PC-3 (cell line): ENCODE measurements around the gene P2RY14. TPM values are rescaled to one million over a fixed set of nuclear protein-coding genes. Genes with fewer than 3 reads are reported as not detected.

Source experiments
- ATAC-seq: fragments of 200-7000 bp; cut with Tn5 transposase; 2 replicates; pipeline ENCODE4 v1.9.1; 2020; ENCODE audit warnings: mild to moderate bottlenecking, moderate library complexity
- BruUV-seq: library from RNA; stranded (reverse); fragments of 400-500 nt; replicated peaks from 2 replicates; lab custom pipeline; 2021; lab: Mats Ljungman, UMichigan
- CTCF ChIA-PET: fragments of 300-600 bp; sonication (Branson Sonifier 250); formaldehyde crosslinking; loops from one replicate; lab custom pipeline; 2022; ENCODE audit warnings: antibody characterized with exemption; lab: Charles Lee
- POLR2A ChIA-PET: fragments of 300-600 bp; sonication (Branson Sonifier 250); formaldehyde crosslinking; loops from one replicate; lab custom pipeline; 2022; ENCODE audit warnings: antibody characterized with exemption; ENCODE audit not compliant: unreplicated experiment; lab: Charles Lee
- DNase-seq: peaks from one replicate; pipeline ENCODE4 v3.0.0-alpha.2; 2015
- H2AFZ ChIP-seq: fragments of 300-600 bp; sonication (generic); 2 replicates; pipeline ENCODE4 v1.6.0; 2016; ENCODE audit warnings: antibody characterized with exemption, low read length
- H3F3A ChIP-seq: fragments of 300-600 bp; sonication (generic); one replicate; pipeline ENCODE4 v1.6.0; 2017; ENCODE audit warnings: antibody characterized with exemption, low read length, control low read depth, mild to moderate bottlenecking; ENCODE audit not compliant: unreplicated experiment
- H3K27ac ChIP-seq: fragments of 300-600 bp; sonication (generic); 2 replicates; pipeline ENCODE4 v1.5.1; 2016; ENCODE audit warnings: mild to moderate bottlenecking, low read length
- H3K27me3 ChIP-seq: fragments of 300-600 bp; sonication (generic); 2 replicates; pipeline ENCODE4 v1.6.1; 2016; ENCODE audit warnings: low read length, mixed read lengths
- H3K36me3 ChIP-seq: fragments of 300-600 bp; sonication (generic); 2 replicates; pipeline ENCODE4 v1.6.1; 2016; ENCODE audit warnings: low read depth, mixed run types, low read length, mixed read lengths
- H3K4me1 ChIP-seq: fragments of 300-600 bp; sonication (generic); 2 replicates; pipeline ENCODE4 v1.5.1; 2016; ENCODE audit warnings: low read length; ENCODE audit not compliant: insufficient read depth
- H3K4me2 ChIP-seq: fragments of 300-600 bp; sonication (generic); 2 replicates; pipeline ENCODE4 v1.6.0; 2016; ENCODE audit warnings: low read length
- H3K4me3 ChIP-seq: fragments of 300-600 bp; sonication (generic); 2 replicates; pipeline ENCODE4 v1.5.1; 2016; ENCODE audit warnings: mild to moderate bottlenecking, low read length, mixed read lengths
- H3K79me2 ChIP-seq: fragments of 300-600 bp; sonication (generic); 2 replicates; pipeline ENCODE4 v1.6.1; 2017; ENCODE audit warnings: low read length, mixed read lengths
- H3K9ac ChIP-seq: fragments of 300-600 bp; sonication (generic); 2 replicates; pipeline ENCODE4 v1.6.0; 2016; ENCODE audit warnings: mild to moderate bottlenecking, low read length
- H3K9me2 ChIP-seq: fragments of 300-600 bp; sonication (generic); replicated peaks from 2 replicates; pipeline ENCODE4 v1.6.1; 2016; ENCODE audit warnings: mixed run types, low read length, mixed read lengths
- H3K9me3 ChIP-seq: fragments of 300-600 bp; sonication (generic); 2 replicates; pipeline ENCODE4 v1.6.1; 2016; ENCODE audit warnings: low read length, mixed read lengths
- H4K20me1 ChIP-seq: fragments of 300-600 bp; sonication (generic); 2 replicates; pipeline ENCODE4 v1.6.1; 2016; ENCODE audit warnings: low read length, mixed read lengths
- CTCF ChIP-seq: fragments of 300-600 bp; sonication (generic); conservative IDR thresholded peaks from 2 replicates; pipeline ENCODE4 v1.5.1; 2017; ENCODE audit warnings: antibody characterized with exemption, low read depth, mild to moderate bottlenecking, low read length
- EZH2 ChIP-seq: fragments of 300-600 bp; sonication (generic); IDR thresholded peaks from one replicate; pipeline ENCODE4 v1.6.1; 2017; ENCODE audit warnings: antibody characterized with exemption, mild to moderate bottlenecking, low read length; ENCODE audit not compliant: unreplicated experiment
- EZH2phosphoT487 ChIP-seq: fragments of 300-600 bp; sonication (generic); IDR thresholded peaks from 2 replicates; pipeline ENCODE4 v1.6.1; 2018; ENCODE audit warnings: mild to moderate bottlenecking, antibody characterized with exemption, low read length, borderline replicate concordance
- intact Hi-C: fragments of 100-400 bp; cut with micrococcal nuclease; formaldehyde crosslinking; loops from 2 replicates; pipeline ENCODE4 v1.9.0; 2023
- total RNA-seq: library from RNA; depleted of rRNA; stranded (reverse); fragments of >200 nt; gene quantifications from 2 replicates; pipeline ENCODE4 v1.2.3, GENCODE V29; 2014

P2RY14 gene
- total RNA-seq, 1 experiment from 2014 or later, result not detected

- Histone ChIP-seq H3K9me2 (no peaks in the 10 kb centered on the region), H3K36me3 (no peaks in the 10 kb centered on the region), H3K27me3 (peaks cover 12% of the 10 kb centered on the region; the same call in 1 of the 2 replicates), H4K20me1 (no peaks in the 10 kb centered on the region), H3K4me2 (no peak overlapping the region), H3K9me3 (no peaks in the 10 kb centered on the region), H3K4me1 (no peaks in the 10 kb centered on the region), H2AFZ (no peak overlapping the region), H3K4me3 (no peak overlapping the region), H3K9ac (no peak overlapping the region), H3F3A (no peaks in the 10 kb centered on the region), H3K27ac (no peak overlapping the region), H3K79me2 (no peaks in the 10 kb centered on the region)
- no peak for ATAC-seq
- ChIA-PET CTCF (no interaction called here), POLR2A (no interaction called here)
- intact Hi-C loops, result no loop called here
- no TSS peak for BruUV-seq
- TF ChIP-seq EZH2phosphoT487 (no peak), CTCF (no peak), EZH2 (no peak)
- no peak for DNase-seq
These were observed 15.3 kb downstream of the P2RY14 start for GRCh38 chr3:151262871-151263525.

GRCh38 chr3:151259664-151260063 lies 18.7 kb downstream of the P2RY14 start:
- peaks cover 20% of the 10 kb centered on the region for H3K27me3 ChIP-seq
- no peak overlapping the region for H3K4me3 ChIP-seq
- CTCF ChIA-PET, result no interaction called here
- no peak overlapping the region for H2AFZ ChIP-seq
- no peak for TF ChIP-seq EZH2
- TF ChIP-seq EZH2phosphoT487, result no peak
- no peak for TF ChIP-seq CTCF
- POLR2A ChIA-PET, result no interaction called here
- no peak overlapping the region for H3K4me2 ChIP-seq
- DNase-seq (no peak), ATAC-seq (no peak)
- no peaks in the 10 kb centered on the region for H3K79me2 ChIP-seq
- no peaks in the 10 kb centered on the region for H4K20me1 ChIP-seq
- intact Hi-C loops, result no loop called here
- H3K9ac ChIP-seq, result no peak overlapping the region
- BruUV-seq, result no TSS peak
- no peaks in the 10 kb centered on the region for H3K9me2 ChIP-seq
- no peaks in the 10 kb centered on the region for H3K9me3 ChIP-seq
- no peaks in the 10 kb centered on the region for H3K4me1 ChIP-seq
- no peaks in the 10 kb centered on the region for H3F3A ChIP-seq
- H3K27ac ChIP-seq, result no peak overlapping the region
- no peaks in the 10 kb centered on the region for H3K36me3 ChIP-seq

GRCh38 chr3:151256749-151257148 lies 21.6 kb downstream of the P2RY14 start:
- DNase-seq (no peak), ATAC-seq (no peak)
- no peak overlapping the region for H3K9ac ChIP-seq
- no peak overlapping the region for H3K4me2 ChIP-seq
- H3K27ac ChIP-seq, result no peak overlapping the region
- no peaks in the 10 kb centered on the region for H3K9me2 ChIP-seq
- peaks cover 20% of the 10 kb centered on the region for H3K27me3 ChIP-seq
- no peaks in the 10 kb centered on the region for H4K20me1 ChIP-seq
- BruUV-seq, result no TSS peak
- TF ChIP-seq CTCF, result no peak
- TF ChIP-seq EZH2, result no peak
- TF ChIP-seq EZH2phosphoT487, result no peak
- no peaks in the 10 kb centered on the region for H3K79me2 ChIP-seq
- intact Hi-C loops, result no loop called here
- H3F3A ChIP-seq, result no peaks in the 10 kb centered on the region
- no peaks in the 10 kb centered on the region for H3K4me1 ChIP-seq
- CTCF ChIA-PET, result no interaction called here
- no peak overlapping the region for H3K4me3 ChIP-seq
- H2AFZ ChIP-seq, result no peak overlapping the region
- no peaks in the 10 kb centered on the region for H3K36me3 ChIP-seq
- POLR2A ChIA-PET, result no interaction called here
- H3K9me3 ChIP-seq, result no peaks in the 10 kb centered on the region
